Colonic mucosa (tissue), 4 donors: Measurements from ENCODE around the gene ARSJ. TPM values are rescaled to one million over a fixed set of nuclear protein-coding genes. Genes with fewer than 3 reads are reported as not detected.
"Not testable (repeated sequence)": the region's sequence is repeated elsewhere in the genome, so short reads cannot be mapped to it uniquely, and the experiment has no call there.

ENCODE experiments used
- DNase-seq: peaks from one replicate; pipeline ENCODE4 v3.0.0-alpha.2; 2020
- H3K27ac ChIP-seq: fragments of 200-600 bp; one replicate; pipeline ENCODE4 v1.8.0; 2021
- H3K27me3 ChIP-seq: fragments of 200-600 bp; one replicate; pipeline ENCODE4 v1.8.0; 2021
- H3K36me3 ChIP-seq: fragments of 200-600 bp; one replicate; pipeline ENCODE4 v1.8.0; 2021
- H3K4me1 ChIP-seq: fragments of 200-600 bp; one replicate; pipeline ENCODE4 v1.8.0; 2021; ENCODE audit warnings: mild to moderate bottlenecking
- H3K4me3 ChIP-seq: fragments of 200-600 bp; one replicate; pipeline ENCODE4 v1.8.0; 2021
- H3K9ac ChIP-seq, 2 donors: one replicate each; pipeline ENCODE4 v1.7.0; 2013; ENCODE audit warnings: control low read depth in 2 of 2, low read depth in 2 of 2, low read length in 2 of 2
- H3K9me3 ChIP-seq: fragments of 200-600 bp; one replicate; pipeline ENCODE4 v1.8.0; 2021
- CTCF ChIP-seq: fragments of 200-600 bp; IDR thresholded peaks from one replicate; pipeline ENCODE4 v1.8.0; 2022; ENCODE audit warnings: antibody characterized with exemption, mild to moderate bottlenecking
- intact Hi-C: fragments of 100-400 bp; cut with DNase I; formaldehyde crosslinking; loops from one replicate; pipeline ENCODE4 v1.14.1; 2022
- total RNA-seq, 2 donors: library from RNA; stranded (reverse); fragmentation: NEBNext Ultra II Directional in 1 of 2; extraction: Animal tissue kit (Norgen Biotek cat#: 25700) in 1 of 2; gene quantifications; one replicate each; pipeline ENCODE4 v1.2.1, GENCODE V29; 2021
- donor health status: healthy.
- donor health status: DM: no; HTN: no; CAD: no.
- donor health status: DM: no; HTN: no; CAD: no.

Gene ARSJ
- total RNA-seq, 2 donors from 2014 or later = 4.7 to 8.4 TPM

GRCh38 chr4:113941836-113942235 is 37.6 kb downstream of the ARSJ start:
- no peak for TF ChIP-seq CTCF
- intact Hi-C loops = no loop called here
- H3K27me3 ChIP-seq = no peaks in the 10 kb centered on the region
- no peak overlapping the region for H3K27ac ChIP-seq
- DNase-seq = no peak
- H3K4me3 ChIP-seq = no peak overlapping the region
- no peaks in the 10 kb centered on the region for H3K36me3 ChIP-seq
- H3K4me1 ChIP-seq = no peaks in the 10 kb centered on the region
- no peaks in the 10 kb centered on the region for H3K9me3 ChIP-seq
- H3K9ac ChIP-seq = no peak overlapping the region

- H3K9me3 ChIP-seq, DNase-seq, H3K4me3 ChIP-seq, H3K36me3 ChIP-seq, H3K4me1 ChIP-seq, intact Hi-C loops, H3K27me3 ChIP-seq, H3K27ac ChIP-seq, H3K9ac ChIP-seq: not testable (repeated sequence)
Measured at GRCh38 chr4:113940103-113940502, 39.3 kb downstream of the ARSJ start.

GRCh38 chr4:113935190-113935589 is 44.3 kb downstream of the ARSJ start:
- Histone ChIP-seq H3K27me3 (no peaks in the 10 kb centered on the region), H3K4me3 (no peak overlapping the region), H3K36me3 (no peaks in the 10 kb centered on the region), H3K4me1 (no peaks in the 10 kb centered on the region), H3K9me3 (no peaks in the 10 kb centered on the region), H3K9ac (no peak overlapping the region), H3K27ac (no peak overlapping the region)
- no peak for DNase-seq
- TF ChIP-seq CTCF = no peak
- intact Hi-C loops = no loop called here

GRCh38 chr4:113924706-113925105 is 54.7 kb downstream of the ARSJ start:
- H3K4me3 ChIP-seq, H3K9ac ChIP-seq, H3K27me3 ChIP-seq, intact Hi-C loops, H3K36me3 ChIP-seq, DNase-seq, H3K27ac ChIP-seq, H3K9me3 ChIP-seq, H3K4me1 ChIP-seq: not testable (repeated sequence)

GRCh38 chr4:113921089-113921794 is 58.2 kb downstream of the ARSJ start:
- TF ChIP-seq CTCF = no peak
- H3K9ac ChIP-seq = no peak overlapping the region
- DNase-seq = no peak
- no peak overlapping the region for H3K4me3 ChIP-seq
- H3K4me1 ChIP-seq = no peaks in the 10 kb centered on the region
- no peak overlapping the region for H3K27ac ChIP-seq
- H3K9me3 ChIP-seq = no peaks in the 10 kb centered on the region
- H3K27me3 ChIP-seq = no peaks in the 10 kb centered on the region
- H3K36me3 ChIP-seq = no peaks in the 10 kb centered on the region
- intact Hi-C loops = no loop called here

- DNase-seq = no peak
- Histone ChIP-seq H3K27me3 (no peaks in the 10 kb centered on the region), H3K4me1 (no peaks in the 10 kb centered on the region), H3K27ac (no peak overlapping the region), H3K9ac (no peak overlapping the region), H3K36me3 (no peaks in the 10 kb centered on the region), H3K9me3 (no peaks in the 10 kb centered on the region), H3K4me3 (no peak overlapping the region)
- no peak for TF ChIP-seq CTCF
- intact Hi-C loops = no loop called here
Measured at GRCh38 chr4:113919611-113920010, 59.8 kb downstream of the ARSJ start.
